Mammary epithelial cell (primary cell): ENCODE data around the gene MPRIP.

Experiments
- EZH2 ChIP-seq: IDR thresholded peaks from 2 replicates; pipeline ENCODE4 v1.6.1; 2012; ENCODE audit warnings: low read length, inconsistent platforms, borderline replicate concordance
- TF ChIP-seq, protein P1 (sequence below), 2 donors: IDR thresholded peaks in 1 of 2; conservative IDR thresholded peaks in 1 of 2; 2 replicates each; pipeline ENCODE4 v1.5.1; 2011 to 2012; ENCODE audit warnings: inconsistent platforms in 2 of 2, low read length in 2 of 2, mild to moderate bottlenecking in 2 of 2, control low read depth in 1 of 2, low read depth in 1 of 2; ENCODE audit not compliant: insufficient read depth in 1 of 2; ENCODE audit errors: extremely low read depth in 1 of 2

GRCh38 chr17:17171186-17171585, 128.9 kb downstream of the MPRIP start:
- TF ChIP-seq, protein P1, sequence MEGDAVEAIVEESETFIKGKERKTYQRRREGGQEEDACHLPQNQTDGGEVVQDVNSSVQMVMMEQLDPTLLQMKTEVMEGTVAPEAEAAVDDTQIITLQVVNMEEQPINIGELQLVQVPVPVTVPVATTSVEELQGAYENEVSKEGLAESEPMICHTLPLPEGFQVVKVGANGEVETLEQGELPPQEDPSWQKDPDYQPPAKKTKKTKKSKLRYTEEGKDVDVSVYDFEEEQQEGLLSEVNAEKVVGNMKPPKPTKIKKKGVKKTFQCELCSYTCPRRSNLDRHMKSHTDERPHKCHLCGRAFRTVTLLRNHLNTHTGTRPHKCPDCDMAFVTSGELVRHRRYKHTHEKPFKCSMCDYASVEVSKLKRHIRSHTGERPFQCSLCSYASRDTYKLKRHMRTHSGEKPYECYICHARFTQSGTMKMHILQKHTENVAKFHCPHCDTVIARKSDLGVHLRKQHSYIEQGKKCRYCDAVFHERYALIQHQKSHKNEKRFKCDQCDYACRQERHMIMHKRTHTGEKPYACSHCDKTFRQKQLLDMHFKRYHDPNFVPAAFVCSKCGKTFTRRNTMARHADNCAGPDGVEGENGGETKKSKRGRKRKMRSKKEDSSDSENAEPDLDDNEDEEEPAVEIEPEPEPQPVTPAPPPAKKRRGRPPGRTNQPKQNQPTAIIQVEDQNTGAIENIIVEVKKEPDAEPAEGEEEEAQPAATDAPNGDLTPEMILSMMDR (conservative IDR thresholded peaks at IDR 0.05 in 1 of 2, IDR thresholded peaks at IDR 0.05 in 1 of 2; ENCODE audit: extremely low read depth in 1 of 2, insufficient read depth in 1 of 2, low read depth in 1 of 2, low read length in 2 of 2): no peak
- TF ChIP-seq EZH2: no peak
